ENCODE data around the gene EDRF1.

DNA sequence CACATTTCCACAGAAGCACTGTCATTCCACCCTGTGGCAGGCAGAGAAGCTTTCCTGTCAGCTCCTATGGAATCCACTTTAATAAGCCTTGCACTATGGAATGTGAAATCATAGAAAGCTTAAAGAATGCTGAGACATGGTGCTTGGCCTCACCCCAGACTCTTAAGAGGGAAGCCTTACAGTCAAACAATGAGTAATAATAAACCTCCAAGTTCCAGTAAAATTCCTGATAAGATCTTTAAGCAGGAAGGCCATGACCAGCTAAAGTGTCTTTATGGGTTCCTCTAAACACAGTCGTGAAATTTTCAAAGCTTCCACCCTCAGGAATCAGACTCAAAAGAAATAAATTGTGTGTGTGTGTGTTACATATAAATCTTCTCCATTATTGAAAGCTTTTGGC is 24.6 kb upstream of the EDRF1 start:
- TF ChIP-seq EZH2 (IDR thresholded peaks at IDR 0.05; ENCODE audit: insufficient read depth, poor library complexity, severe bottlenecking) (no peak), EZH2phosphoT487 (IDR thresholded peaks at IDR 0.05; ENCODE audit: insufficient read depth, low read depth) (no peak)

Measured in GM23248 (cell line).